Lower leg skin (tissue), 4 donors: Measurements from ENCODE around the gene GAB3. TPM values are rescaled to one million over a fixed set of nuclear protein-coding genes. Genes with fewer than 3 reads are reported as not detected.
"Not testable (repeated sequence)": the region's sequence is repeated elsewhere in the genome, so short reads cannot be mapped to it uniquely, and the experiment has no call there.

Experiments used
- DNase-seq, 2 donors: peaks; one replicate each; pipeline ENCODE4 v3.0.0-alpha.2; 2019; ENCODE audit warnings: low spot score in 2 of 2
- H3K4me3 ChIP-seq: fragments of 200-600 bp; sonication (generic); 2 replicates; pipeline ENCODE4 v1.5.1; 2017; ENCODE audit warnings: mild to moderate bottlenecking, low read depth; ENCODE audit not compliant: poor library complexity, severe bottlenecking
- CTCF ChIP-seq, 3 donors: fragments of 450-650 bp; IDR thresholded peaks; one replicate each; pipeline ENCODE4 v1.5.1; 2016; ENCODE audit warnings: antibody characterized with exemption in 3 of 3, mild to moderate bottlenecking in 3 of 3, moderate library complexity in 2 of 3
- POLR2A ChIP-seq, 2 donors: fragments of 450-650 bp; IDR thresholded peaks; one replicate each; pipeline ENCODE4 v1.6.1; 2016 to 2017; ENCODE audit warnings: antibody characterized with exemption in 2 of 2, mild to moderate bottlenecking in 1 of 2, moderate library complexity in 1 of 2
- WGBS, 2 donors: methylation state at CpG; one replicate each; pipeline ENCODE4 v1.1.5; 2018; 5-methylcytosine and 5-hydroxymethylcytosine counted together
- intact Hi-C: fragments of 100-400 bp; cut with DNase I; formaldehyde crosslinking; loops from one replicate; pipeline ENCODE4 v1.15.0; 2023; ENCODE audit warnings: low total_unique reads
- total RNA-seq, 4 donors: library from RNA; depleted of rRNA; stranded (reverse); fragments of >200 nt; gene quantifications; one replicate each; pipeline ENCODE4 v1.1.0, GENCODE V29; 2016

GAB3 gene
- total RNA-seq, 4 donors from 2014 or later = 0.30 to 1.8 (median 1.4) TPM

GRCh38 chrX:154710309-154710708 is 40.6 kb downstream of the GAB3 start:
- intact Hi-C loops = no loop called here
- no peak for DNase-seq
- no peak overlapping the region for H3K4me3 ChIP-seq
- TF ChIP-seq POLR2A (IDR thresholded peaks at IDR 0.05) (no peak), CTCF (IDR thresholded peaks at IDR 0.05) (no peak)
- 72 to 78% methylated on average over 4 of the region's 4 CpGs for WGBS, 2 donors

- DNase-seq = no peak
- no peak for TF ChIP-seq CTCF (IDR thresholded peaks at IDR 0.05)
- TF ChIP-seq POLR2A (IDR thresholded peaks at IDR 0.05) = no peak
- intact Hi-C loops = no loop called here
- 81 to 89% methylated on average over 6 of the region's 6 CpGs for WGBS, 2 donors
- no peak overlapping the region for H3K4me3 ChIP-seq
These were observed 52.1 kb downstream of the GAB3 start for GRCh38 chrX:154698630-154699248.

- 70 to 100% methylated on average over 1 of the region's 1 CpG for WGBS, 2 donors
- no peak for TF ChIP-seq POLR2A (IDR thresholded peaks at IDR 0.05)
- TF ChIP-seq CTCF (IDR thresholded peaks at IDR 0.05) = no peak
- intact Hi-C loops = no loop called here
- DNase-seq = no peak
- H3K4me3 ChIP-seq = no peak overlapping the region
These were observed 54.2 kb downstream of the GAB3 start for GRCh38 chrX:154696676-154697045.

GRCh38 chrX:154695911-154696675 is 54.8 kb downstream of the GAB3 start:
- H3K4me3 ChIP-seq = no peak overlapping the region
- 54 to 56% methylated on average over 8 of the region's 8 CpGs for WGBS, 2 donors
- TF ChIP-seq POLR2A (IDR thresholded peaks at IDR 0.05) (no peak), CTCF (IDR thresholded peaks at IDR 0.05) (no peak)
- peak in 1 of 2 donors; percentile 17 for DNase-seq
- intact Hi-C loops = no loop called here

GRCh38 chrX:154693394-154693793 is 57.5 kb downstream of the GAB3 start:
- no peak overlapping the region for H3K4me3 ChIP-seq
- TF ChIP-seq CTCF (IDR thresholded peaks at IDR 0.05) (no peak), POLR2A (IDR thresholded peaks at IDR 0.05) (no peak)
- no peak for DNase-seq
- intact Hi-C loops = no loop called here
- 85 to 90% methylated on average over 3 of the region's 3 CpGs for WGBS, 2 donors

GRCh38 chrX:154690438-154690837 is 60.4 kb downstream of the GAB3 start:
- DNase-seq, H3K4me3 ChIP-seq, intact Hi-C loops: not testable (repeated sequence)
- 96 to 100% methylated on average over 2 of the region's 2 CpGs for WGBS, 2 donors

GRCh38 chrX:154672084-154672483 is 78.8 kb downstream of the GAB3 start:
- intact Hi-C loops, DNase-seq: not testable (repeated sequence)

GRCh38 chrX:154670848-154671247 is 80.0 kb downstream of the GAB3 start:
- intact Hi-C loops, DNase-seq, H3K4me3 ChIP-seq: not testable (repeated sequence)
- WGBS, 2 donors = 75 to 93% methylated on average over 3 to 8 of the region's 8 CpGs

More at GRCh38 chrX:154672084-154672483, 78.8 kb downstream of the GAB3 start:
- not testable (repeated sequence) for H3K4me3 ChIP-seq
